H1 (cell line): Measurements from ENCODE around the gene RNF126. TPM values are rescaled to one million over a fixed set of nuclear protein-coding genes. Genes with fewer than 3 reads are reported as not detected.

Source experiments
- CTCF ChIA-PET: fragments of 300-600 bp; sonication (Branson Sonifier 250); formaldehyde crosslinking; loops from one replicate; lab custom pipeline; 2021; ENCODE audit not compliant: partially characterized antibody; lab: Charles Lee
- POLR2A ChIA-PET: fragments of 300-600 bp; sonication (Branson Sonifier 250); formaldehyde crosslinking; loops from one replicate; lab custom pipeline; 2021; ENCODE audit warnings: inconsistent platforms; ENCODE audit not compliant: partially characterized antibody; lab: Charles Lee
- DNase-seq, 2 experiments: peaks; one replicate each; pipeline versions ENCODE4 v3.0.0 to v3.0.0-alpha.2; 2010 to 2022; ENCODE audit warnings: low spot score in 2 of 2, low read depth in 1 of 2, mixed read lengths in 1 of 2
- FAIRE-seq: peaks from 2 replicates; lab custom pipeline; 2011; peaks lifted over from hg19 to GRCh38; lab: Jason Lieb, UNC
- H2AFZ ChIP-seq: 2 replicates; pipeline ENCODE4 v1.8.1; 2012; ENCODE audit warnings: low read length, inconsistent platforms
- H2AK5ac ChIP-seq: 2 replicates; pipeline ENCODE4 v1.6.1; 2013; ENCODE audit warnings: low read depth, low read length
- H2BK120ac ChIP-seq: replicated peaks from 2 replicates; pipeline ENCODE3; 2013; ENCODE audit warnings: low read depth, low read length, inconsistent platforms
- H2BK12ac ChIP-seq: 2 replicates; pipeline ENCODE4 v1.6.1; 2013; ENCODE audit warnings: low read depth, low read length
- H2BK15ac ChIP-seq: 2 replicates; pipeline ENCODE4 v1.6.1; 2013; ENCODE audit warnings: low read length
- H2BK20ac ChIP-seq: 2 replicates; pipeline ENCODE4 v1.6.1; 2013; ENCODE audit warnings: low read length
- H2BK5ac ChIP-seq: 2 replicates; pipeline ENCODE4 v1.6.1; 2013; ENCODE audit warnings: low read depth, low read length
- H3K14ac ChIP-seq: 2 replicates; pipeline ENCODE4 v1.6.1; 2013; ENCODE audit warnings: inconsistent platforms; ENCODE audit not compliant: insufficient read length
- H3K18ac ChIP-seq: 2 replicates; pipeline ENCODE4 v1.6.1; 2013; ENCODE audit warnings: low read length; ENCODE audit errors: extremely low read depth
- H3K23ac ChIP-seq: 2 replicates; pipeline ENCODE4 v1.6.1; 2013; ENCODE audit warnings: inconsistent platforms; ENCODE audit not compliant: insufficient read length
- H3K23me2 ChIP-seq: 2 replicates; pipeline ENCODE4 v1.6.1; 2013; ENCODE audit warnings: low read depth, low read length
- H3K27ac ChIP-seq: 2 replicates; pipeline ENCODE4 v1.6.1; 2011; ENCODE audit warnings: low read depth, low read length, inconsistent platforms
- H3K27me3 ChIP-seq, 4 experiments: replicated peaks in 1 of 4; 1 replicate in 1 of 4; 2 replicates in 3 of 4; pipeline versions ENCODE4 v1.6.1 to v1.8.1; 2011 to 2013; ENCODE audit warnings: low read length in 3 of 4, mild to moderate bottlenecking in 3 of 4, inconsistent platforms in 2 of 4, mixed read lengths in 2 of 4, moderate library complexity in 1 of 4; ENCODE audit not compliant: control insufficient read depth in 3 of 4, insufficient read depth in 3 of 4; ENCODE audit errors: extremely low read depth in 1 of 4
- H3K36me3 ChIP-seq, 4 experiments: 2 replicates each; pipeline versions ENCODE4 v1.6.1 to v1.8.1; 2011 to 2013; ENCODE audit warnings: mild to moderate bottlenecking in 4 of 4, low read length in 3 of 4, moderate library complexity in 2 of 4, control low read depth in 1 of 4, inconsistent platforms in 1 of 4; ENCODE audit not compliant: insufficient read depth in 4 of 4, control insufficient read depth in 2 of 4
- H3K4ac ChIP-seq: replicated peaks from 2 replicates; pipeline ENCODE3; 2013; ENCODE audit warnings: low read length, low read depth, mixed read lengths, inconsistent platforms; ENCODE audit not compliant: insufficient read length
- H3K4me1 ChIP-seq, 4 experiments: replicated peaks in 1 of 4; 1 replicate in 1 of 4; 2 replicates in 3 of 4; pipeline versions ENCODE4 v1.6.1 to v1.8.1; 2011 to 2013; ENCODE audit warnings: low read length in 3 of 4, inconsistent platforms in 2 of 4, mixed read lengths in 1 of 4; ENCODE audit not compliant: insufficient read depth in 4 of 4, control insufficient read depth in 3 of 4
- H3K4me2 ChIP-seq, 2 experiments: 2 replicates each; pipeline versions ENCODE4 v1.6.1 to v1.8.1; 2011 to 2013; ENCODE audit warnings: low read depth in 2 of 2, low read length in 2 of 2, control low read depth in 1 of 2, inconsistent platforms in 1 of 2, mild to moderate bottlenecking in 1 of 2; ENCODE audit not compliant: insufficient read depth in 1 of 2
- H3K4me3 ChIP-seq, 4 experiments: fragments of 200-600, 300-600 bp in 1 of 4; sonication (generic), shearing (Covaris generic), sonication (Bioruptor Twin) in 1 of 4; 2 replicates each; pipeline versions ENCODE4 v1.5.1 to v1.8.1; 2011 to 2016; ENCODE audit warnings: low read length in 4 of 4, low read depth in 3 of 4, control low read depth in 2 of 4, inconsistent platforms in 2 of 4, mild to moderate bottlenecking in 2 of 4, mixed read lengths in 1 of 4, moderate library complexity in 1 of 4; ENCODE audit not compliant: insufficient read depth in 2 of 4; ENCODE audit errors: extremely low read depth in 1 of 4
- H3K56ac ChIP-seq: replicated peaks from 2 replicates; pipeline ENCODE3; 2013; ENCODE audit warnings: low read depth, mild to moderate bottlenecking, mixed read lengths, low read length, inconsistent platforms; ENCODE audit not compliant: insufficient read length
- H3K79me1 ChIP-seq: 2 replicates; pipeline ENCODE4 v1.6.1; 2013; ENCODE audit warnings: low read depth, low read length, control low read depth
- H3K79me2 ChIP-seq, 2 experiments: 2 replicates each; pipeline versions ENCODE4 v1.6.1 to v1.8.1; 2012 to 2013; ENCODE audit warnings: low read length in 2 of 2, mild to moderate bottlenecking in 2 of 2, inconsistent platforms in 1 of 2; ENCODE audit not compliant: insufficient read depth in 2 of 2, control insufficient read depth in 1 of 2
- H3K9ac ChIP-seq, 4 experiments: replicated peaks in 1 of 4; 1 replicate in 1 of 4; 2 replicates in 3 of 4; pipeline versions ENCODE4 v1.6.1 to v1.8.1; 2011 to 2013; ENCODE audit warnings: low read depth in 3 of 4, low read length in 3 of 4, control low read depth in 2 of 4, mild to moderate bottlenecking in 2 of 4, moderate library complexity in 2 of 4, inconsistent platforms in 1 of 4; ENCODE audit errors: extremely low read depth in 1 of 4
- H3K9me3 ChIP-seq, 2 experiments: 2 replicates each; pipeline versions ENCODE4 v1.6.1 to v1.8.1; 2012 to 2013; ENCODE audit warnings: mild to moderate bottlenecking in 2 of 2, moderate library complexity in 2 of 2, control low read depth in 1 of 2, inconsistent platforms in 1 of 2, low read depth in 1 of 2, low read length in 1 of 2, mixed read lengths in 1 of 2; ENCODE audit not compliant: insufficient read depth in 2 of 2
- H4K20me1 ChIP-seq, 2 experiments: replicated peaks in 1 of 2; 2 replicates each; pipeline versions ENCODE3 to v1.8.1; 2011 to 2013; ENCODE audit warnings: inconsistent platforms in 2 of 2, low read length in 2 of 2, mild to moderate bottlenecking in 1 of 2; ENCODE audit not compliant: insufficient read depth in 2 of 2, control insufficient read depth in 1 of 2
- H4K5ac ChIP-seq: 2 replicates; pipeline ENCODE4 v1.6.1; 2013; ENCODE audit warnings: low read length, low read depth, mixed read lengths, inconsistent platforms; ENCODE audit not compliant: insufficient read length
- H4K8ac ChIP-seq: 2 replicates; pipeline ENCODE4 v1.8.0; 2013; ENCODE audit warnings: mild to moderate bottlenecking, moderate library complexity, low read length, inconsistent platforms; ENCODE audit not compliant: insufficient read depth; ENCODE audit errors: extremely low read depth
- H4K91ac ChIP-seq: replicated peaks from 2 replicates; pipeline ENCODE3; 2013; ENCODE audit warnings: low read length, mixed read lengths, inconsistent platforms; ENCODE audit not compliant: insufficient read length
- GABPA ChIP-seq: IDR thresholded peaks from 2 replicates; pipeline ENCODE4 v1.6.1; 2011; ENCODE audit warnings: mild to moderate bottlenecking, low read length, moderate library complexity, borderline replicate concordance; ENCODE audit not compliant: insufficient read depth
- KDM4A ChIP-seq: IDR thresholded peaks from one replicate; pipeline ENCODE4 v1.7.1; 2012; ENCODE audit warnings: low read depth, mild to moderate bottlenecking, moderate library complexity, low read length, inconsistent platforms; ENCODE audit not compliant: severe bottlenecking
- USF2 ChIP-seq: IDR thresholded peaks from 2 replicates; pipeline ENCODE4 v1.6.1; 2011; ENCODE audit warnings: low read length, improper control_type of control experiment
- WGBS, 2 experiments: shearing (Covaris generic) in 1 of 2; methylation state at CpG; one replicate each; pipeline versions ENCODE4 v1.1.6 to v1.1.7; 2013 to 2015; ENCODE audit warnings: low lambda C conversion rate in 2 of 2, mixed read lengths in 2 of 2, inconsistent platforms in 1 of 2, low coverage in 1 of 2, missing lambda C conversion rate in 1 of 2; ENCODE audit not compliant: insufficient replicate concordance in 2 of 2, insufficient coverage in 1 of 2, insufficient read length in 1 of 2; ENCODE audit errors: extremely low coverage in 1 of 2, missing lambda C conversion rate in 1 of 2; 5-methylcytosine and 5-hydroxymethylcytosine counted together
- polyA plus RNA-seq, 7 experiments: library from polyadenylated mRNA; depleted of rRNA in 3 of 7; stranded (reverse) in 5 of 7; unstranded in 2 of 7; fragments of >200 nt in 5 of 7; fragments of 200-250 nt in 2 of 7; gene quantifications; 1 replicate in 5 of 7; 2 replicates in 1 of 7; 4 replicates in 1 of 7; pipeline versions ENCODE4 v1.2.1 to v1.2.3, GENCODE V29; 2011 to 2013; ENCODE audit warnings: missing spikeins in 2 of 7, mixed read lengths in 2 of 7
- total RNA-seq: library from RNA; stranded (reverse); fragmentation: NEBNext Ultra II Directional; extraction: Animal tissue kit (Norgen Biotek cat#: 25700); gene quantifications from 2 replicates; pipeline ENCODE4 v1.2.1, GENCODE V29; 2021

The RNF126 gene
- total and polyA plus RNA-seq, 2 of the 8 experiments (the other 6 are each of a cell fraction or from before 2014, with no cell fraction given), result 21.8 to 68.0 TPM

GRCh38 chr19:709196-709964, 46.4 kb upstream of the RNF126 start:
- TF ChIP-seq GABPA, result 0 out of 2 replicates have a peak, but pooled peaks have one; percentile 13
- no peak for TF ChIP-seq USF2
- TF ChIP-seq KDM4A, result peak; percentile 75
- DNase-seq (peak in 1 of 2 experiments; percentile 57), FAIRE-seq (no peak)
- peak overlapping the region; percentile 30 for H3K56ac ChIP-seq
- ChIA-PET POLR2A (interaction anchor here (1.0 to 2.1 kb wide), 2 partner anchors 9 to 30 kb away, joined by 3 to 5 read pairs; no protein-coding TSS in a partner anchor), CTCF (interaction anchor here (1.0 to 1.8 kb wide), 2 partner anchors 13 to 32 kb away, joined by 3 to 7 read pairs; no protein-coding TSS in a partner anchor)
- no peak overlapping the region for H4K5ac ChIP-seq
- H4K91ac ChIP-seq, result no peak overlapping the region
- H3K14ac ChIP-seq, result no peak overlapping the region
- peak overlapping the region; percentile 48 for H3K18ac ChIP-seq
- H3K9ac ChIP-seq, result peak overlapping the region in 1 of 4 experiments; percentile 63; a peak in 3 of 7 replicates
- H2BK120ac ChIP-seq, result no peak overlapping the region
- peak overlapping the region; percentile 35 for H4K8ac ChIP-seq
- H3K4me1 ChIP-seq, result peaks cover 1 to 11% (median 6%) of the 10 kb centered on the region in 4 experiments
- no peak overlapping the region for H2AK5ac ChIP-seq
- no peak overlapping the region for H3K4ac ChIP-seq
- no peak overlapping the region for H2BK20ac ChIP-seq
- H2AFZ ChIP-seq, result no peak overlapping the region
- peak overlapping the region; percentile 52 to 77 (median 54) for H3K4me3 ChIP-seq
- H2BK5ac ChIP-seq, result no peak overlapping the region
- H3K23me2 ChIP-seq, result peaks cover 3% of the 10 kb centered on the region; the same call in 1 of the 2 replicates
- 14% methylated on average over 26 of the region's 78 CpGs; no CpG with 5 or more reads in 1 of the 2 experiments for WGBS, 2 experiments
- H4K20me1 ChIP-seq, result peaks cover 0 to 3% of the 10 kb centered on the region in 2 experiments
- H3K36me3 ChIP-seq, result no peaks in the 10 kb centered on the region
- H3K27me3 ChIP-seq, result no peaks in the 10 kb centered on the region
- no peaks in the 10 kb centered on the region for H3K79me1 ChIP-seq
- no peak overlapping the region for H2BK12ac ChIP-seq
- H3K79me2 ChIP-seq, result no peaks in the 10 kb centered on the region
- no peak overlapping the region for H3K27ac ChIP-seq
- H2BK15ac ChIP-seq, result no peak overlapping the region
- H3K9me3 ChIP-seq, result no peaks in the 10 kb centered on the region
- H3K4me2 ChIP-seq, result peak overlapping the region; percentile 50 to 70
- H3K23ac ChIP-seq, result no peak overlapping the region
